ELF-1 (cell line): ENCODE data around the gene IMP3.

Experiments
- DNase-seq: peaks from one replicate; pipeline ENCODE4 v3.0.0-alpha.2; 2016; ENCODE audit warnings: low read depth, low spot score

The IMP3 gene

DNA sequence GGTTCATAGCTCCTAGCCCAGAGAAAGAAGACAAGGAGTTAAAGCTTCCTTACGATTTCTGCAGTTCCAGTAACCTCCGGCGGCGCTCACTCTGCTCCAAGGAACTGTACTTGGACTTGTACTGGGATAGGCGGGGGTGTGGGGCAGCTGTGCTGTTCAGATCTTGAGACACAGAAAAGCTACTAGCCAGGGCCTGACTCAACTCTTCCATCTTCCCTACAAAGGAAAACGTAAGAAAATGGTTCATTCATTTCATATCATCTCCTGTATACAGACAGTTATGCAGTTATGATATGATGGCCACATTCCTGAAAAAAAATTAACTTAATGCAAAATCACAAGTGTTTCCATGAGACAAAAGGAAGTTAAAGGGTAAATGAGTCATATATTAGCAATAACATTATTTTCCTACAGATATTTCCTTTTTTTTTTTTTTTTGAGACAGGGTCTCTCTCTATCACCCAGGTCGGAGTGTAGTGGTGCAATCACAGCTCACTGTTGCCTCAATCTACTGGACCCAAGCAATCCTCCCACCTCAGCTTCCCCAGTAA, 19.1 kb downstream of the IMP3 start:
- no peak for DNase-seq

DNA sequence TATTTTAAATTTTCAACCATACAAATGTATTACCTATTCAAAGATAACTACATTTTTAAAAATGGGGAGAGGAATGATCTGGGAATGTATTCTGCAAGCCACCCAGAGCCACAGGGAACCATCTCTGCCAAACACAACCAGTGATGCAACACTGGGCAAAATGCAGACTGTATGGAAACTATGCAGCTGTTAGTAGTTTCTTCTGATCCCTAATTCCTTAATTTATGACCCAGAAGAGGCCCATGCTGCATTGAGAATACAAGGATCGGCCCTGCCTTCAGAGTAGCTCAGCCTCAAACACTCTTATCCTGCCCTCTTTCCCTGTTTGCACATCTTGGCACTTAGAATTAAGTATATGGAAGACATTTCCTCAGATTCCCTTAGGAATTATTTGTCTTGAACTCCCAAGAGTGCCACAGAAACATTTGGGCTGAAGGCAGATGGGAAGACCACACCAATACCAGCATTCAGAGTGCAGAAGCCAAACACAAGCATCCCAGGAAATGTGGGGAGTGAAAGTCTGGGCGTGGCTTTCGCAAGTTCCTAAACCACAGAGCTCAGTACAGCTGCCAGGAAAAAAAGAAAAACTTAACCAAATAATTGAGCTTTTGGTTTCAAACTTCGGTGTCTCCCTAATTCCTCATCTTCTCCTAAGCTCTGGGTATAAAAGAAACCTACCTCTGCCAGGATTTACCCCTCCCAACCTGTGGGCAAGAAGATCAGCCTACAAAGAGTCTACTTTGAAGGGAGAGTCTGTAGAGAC, 19.8 kb downstream of the IMP3 start:
- DNase-seq: no peak

DNA sequence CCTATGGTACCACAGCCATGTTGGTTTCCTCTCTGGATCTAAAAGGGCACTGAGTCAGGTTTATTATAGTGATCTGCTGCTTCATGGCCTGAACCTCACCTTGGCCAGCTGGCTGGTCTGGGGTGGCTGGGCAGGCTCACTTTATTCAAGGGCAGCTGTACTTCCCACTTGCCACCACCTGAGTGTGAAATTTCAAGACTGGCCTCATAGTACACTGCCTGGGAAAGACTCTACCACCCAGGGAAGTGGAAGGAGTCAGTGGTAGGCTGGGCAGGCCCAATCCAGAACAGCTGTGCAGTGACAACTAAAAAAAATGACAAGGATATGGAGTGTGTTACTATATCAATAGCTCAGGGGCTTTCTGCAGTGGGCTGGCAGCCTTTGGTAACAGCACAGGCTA, 23.3 kb downstream of the IMP3 start:
- no peak for DNase-seq

DNA sequence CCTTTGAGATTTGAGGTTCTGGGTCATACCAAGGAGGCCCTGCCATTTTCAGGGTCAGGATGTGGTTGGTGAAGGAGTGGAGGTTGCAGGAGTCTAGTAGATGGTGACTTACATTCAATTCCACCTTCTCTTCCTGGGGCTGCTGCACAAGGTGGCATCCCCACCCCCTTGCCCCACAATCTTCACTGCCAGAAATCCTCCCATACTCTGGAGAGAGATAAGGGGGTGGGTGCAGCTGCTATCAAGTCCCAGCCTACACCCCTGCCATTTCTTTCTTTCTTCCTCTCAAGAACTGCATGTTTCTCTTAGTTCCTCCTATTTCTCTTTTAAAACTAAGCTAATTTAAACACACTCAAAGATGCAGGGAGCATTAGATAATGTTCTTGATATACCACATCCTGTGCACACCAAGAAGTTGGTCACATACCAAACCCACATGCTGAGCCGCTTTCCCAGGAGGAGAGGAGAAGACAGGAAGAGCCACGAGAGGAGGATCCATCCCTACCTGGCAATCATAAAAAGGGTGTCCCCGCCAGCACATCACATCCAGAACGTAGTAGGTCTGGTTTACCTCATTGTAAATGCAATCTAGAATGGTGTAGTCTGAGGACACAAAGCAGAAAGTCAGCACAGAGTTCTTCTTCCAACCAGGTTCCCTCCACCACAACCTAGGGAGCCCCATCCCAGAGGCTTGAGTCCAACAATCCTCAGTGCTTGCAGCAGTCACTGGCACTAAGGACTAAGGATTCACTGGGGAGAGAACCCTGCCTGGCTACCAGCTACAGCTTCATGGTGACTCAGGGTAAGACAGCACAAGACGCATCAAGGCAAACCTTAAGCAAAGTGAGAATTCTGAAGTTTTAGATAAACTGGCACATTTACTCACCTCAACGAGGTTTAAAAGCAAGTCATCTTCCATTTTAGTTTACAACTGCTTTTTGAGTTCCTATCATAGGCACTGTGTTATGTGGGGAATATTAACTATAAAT, 33.0 kb downstream of the IMP3 start:
- DNase-seq: no peak

DNA sequence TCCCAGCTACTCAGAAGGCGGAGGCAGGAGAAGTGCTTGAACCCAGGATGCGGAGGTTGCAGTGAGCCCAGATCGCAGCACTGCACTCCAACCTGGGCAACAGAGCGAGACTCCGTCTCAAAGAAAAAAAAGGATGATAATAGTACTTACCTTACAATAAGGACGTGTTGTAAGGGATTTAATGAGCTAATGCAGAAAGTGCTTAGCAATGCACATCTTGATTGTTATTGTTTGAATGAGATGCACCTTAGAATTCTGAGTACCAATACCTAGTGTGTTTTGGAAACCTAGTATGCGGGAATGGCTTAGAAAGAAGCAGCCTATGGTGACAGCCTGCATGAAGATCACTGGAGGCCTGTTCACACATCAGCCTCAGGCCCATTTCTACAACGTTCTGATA, 34.0 kb downstream of the IMP3 start:
- no peak for DNase-seq

DNA sequence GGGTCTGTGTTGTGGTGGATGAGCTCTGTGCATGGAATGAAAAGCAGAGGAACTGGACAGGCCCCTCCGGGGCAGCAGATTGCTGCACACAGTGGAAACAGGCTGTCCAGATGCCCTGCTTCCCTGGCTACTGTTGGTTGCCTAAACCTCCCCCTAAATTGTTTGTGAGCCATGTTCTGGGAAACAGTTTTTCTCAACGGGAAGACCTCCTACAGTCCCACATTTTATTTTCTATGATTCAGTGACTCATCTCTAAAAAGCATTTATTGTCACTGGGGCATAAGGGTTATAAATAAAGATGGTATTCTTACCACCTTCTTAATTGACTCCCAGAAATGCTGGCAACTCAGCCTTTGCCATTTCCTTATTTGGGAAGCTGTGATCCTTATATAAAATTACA, 40.6 kb downstream of the IMP3 start:
- DNase-seq: no peak

DNA sequence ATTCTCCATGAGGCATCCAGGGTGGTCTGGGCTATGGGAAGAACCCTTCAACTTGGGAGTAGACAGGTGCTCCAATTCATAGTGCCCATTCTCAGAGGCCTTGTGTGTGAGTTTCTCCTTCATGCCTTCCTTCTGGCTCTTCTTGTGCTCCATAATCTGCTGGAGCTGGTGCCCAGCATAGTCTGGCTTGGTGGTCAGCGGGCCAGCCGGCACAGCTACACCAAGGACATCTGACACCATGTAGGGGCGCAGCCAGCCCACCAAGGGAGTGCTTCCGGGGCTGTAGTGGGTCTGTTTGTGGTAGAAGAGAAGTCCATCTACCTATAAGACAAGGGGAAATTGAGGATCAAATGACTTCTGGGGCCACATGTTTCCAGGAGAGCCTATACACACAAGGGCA, 41.7 kb downstream of the IMP3 start:
- DNase-seq: no peak

DNA sequence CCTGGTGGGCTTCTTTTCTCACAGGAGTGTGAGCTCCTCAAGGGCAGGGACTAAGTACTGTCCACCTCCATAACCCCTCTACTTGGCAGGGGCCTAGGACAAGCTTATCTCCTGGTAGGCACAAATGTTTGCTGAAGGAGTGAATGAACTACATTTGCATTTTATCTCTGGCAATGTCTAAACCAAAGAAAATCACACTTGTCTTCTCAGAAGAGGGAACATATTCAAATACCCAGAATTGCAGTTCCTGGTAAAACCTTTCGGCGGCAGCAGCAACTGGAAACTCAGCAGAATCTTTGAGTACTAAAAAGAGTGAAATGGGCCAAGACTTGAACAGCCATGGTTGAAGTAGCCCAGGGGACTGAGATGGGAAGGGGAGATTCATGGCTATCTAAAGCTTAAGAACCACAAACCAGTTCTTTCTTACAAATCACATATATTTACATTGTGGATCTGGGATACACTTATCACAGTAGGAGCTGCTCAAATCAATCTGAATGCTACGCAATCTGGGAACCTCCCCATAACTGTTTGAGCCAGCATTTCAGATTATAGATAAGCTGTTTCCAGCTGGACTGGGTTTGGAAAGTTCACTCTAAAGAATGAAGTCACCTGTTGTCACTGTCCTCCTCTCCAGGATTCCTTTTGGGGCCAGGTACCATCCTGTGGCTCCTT, 42.2 kb downstream of the IMP3 start:
- no peak for DNase-seq

DNA sequence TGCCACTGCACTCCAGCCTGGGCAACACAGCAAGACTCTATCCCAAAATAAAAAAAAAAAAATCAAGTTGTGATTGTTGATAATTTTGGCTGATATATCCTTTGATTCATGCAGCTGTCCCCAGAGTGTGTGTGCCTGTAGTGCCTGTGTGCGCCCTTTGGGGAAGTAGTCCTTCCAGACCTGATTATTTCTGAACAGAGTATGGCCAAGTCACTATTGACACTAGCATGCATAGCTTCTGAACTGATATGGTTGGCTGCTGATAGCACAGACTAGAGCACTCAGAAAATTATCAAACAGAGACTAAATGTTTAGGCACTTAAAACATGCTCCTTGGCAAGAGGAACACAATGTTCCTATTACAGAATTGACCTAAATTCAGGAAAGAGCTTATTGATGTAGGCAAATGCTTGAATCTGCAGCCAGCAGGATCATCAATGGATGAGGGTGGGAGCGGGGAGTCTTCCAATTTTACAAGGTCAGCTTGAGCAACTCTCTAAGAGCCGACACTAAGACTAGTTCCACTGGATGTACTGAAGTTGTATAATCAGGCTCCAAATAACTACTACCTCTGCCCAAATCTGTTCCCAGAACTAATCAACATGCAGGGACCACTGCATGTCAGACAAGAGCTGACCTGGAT, 43.2 kb downstream of the IMP3 start:
- no peak for DNase-seq

DNA sequence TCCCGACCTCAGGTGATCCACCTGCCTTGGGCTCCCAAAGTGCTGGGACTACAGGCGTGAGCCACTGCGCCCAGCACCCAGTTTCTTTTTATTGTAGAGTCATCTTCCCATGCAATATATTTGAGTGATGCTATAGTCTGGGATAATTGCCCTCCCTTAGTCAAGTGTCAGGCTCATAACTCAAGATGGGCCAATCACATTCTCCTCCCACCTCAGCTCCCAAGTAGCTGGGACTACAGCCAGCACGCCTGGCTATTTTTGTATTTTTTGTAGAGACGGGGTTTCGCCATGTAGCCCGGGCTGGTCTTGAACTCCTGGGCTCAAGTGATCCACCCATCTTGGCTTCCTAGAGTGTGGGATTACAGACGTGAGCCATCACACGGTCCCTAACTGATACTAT, 45.7 kb downstream of the IMP3 start:
- DNase-seq: no peak

DNA sequence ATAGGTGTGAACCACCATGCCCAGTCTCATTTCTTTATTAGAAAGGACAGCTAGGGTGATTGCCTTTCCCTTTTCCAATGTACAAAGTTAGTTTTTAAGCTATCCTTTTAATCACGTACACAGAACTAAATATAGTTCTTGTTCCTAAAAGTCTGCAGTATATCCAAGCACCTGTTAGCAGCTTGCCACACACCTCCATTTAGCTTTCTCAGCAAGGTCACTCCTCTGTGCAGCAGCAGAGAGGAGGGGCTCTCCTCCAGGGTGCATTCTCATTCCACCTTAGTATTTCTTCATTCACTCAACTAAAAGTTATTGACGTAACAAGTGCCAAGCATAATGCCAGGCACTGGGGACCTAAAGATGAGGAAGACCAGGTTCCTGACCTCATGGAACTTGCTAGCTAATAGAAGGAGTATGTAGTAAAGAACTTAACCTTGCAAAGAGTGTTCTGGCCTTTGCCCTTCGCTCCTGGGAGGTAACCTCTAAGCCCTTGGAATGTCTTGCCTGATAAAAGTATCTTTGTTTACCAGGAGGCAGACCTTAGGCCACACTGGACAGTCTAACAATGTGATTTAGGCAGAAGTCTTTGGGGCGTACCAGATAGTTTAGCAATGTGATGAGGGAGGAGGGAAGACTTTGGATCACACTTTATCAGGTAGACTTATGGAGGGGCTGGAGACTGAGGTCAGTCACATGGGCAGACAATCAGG, 48.2 kb downstream of the IMP3 start:
- DNase-seq: no peak

DNA sequence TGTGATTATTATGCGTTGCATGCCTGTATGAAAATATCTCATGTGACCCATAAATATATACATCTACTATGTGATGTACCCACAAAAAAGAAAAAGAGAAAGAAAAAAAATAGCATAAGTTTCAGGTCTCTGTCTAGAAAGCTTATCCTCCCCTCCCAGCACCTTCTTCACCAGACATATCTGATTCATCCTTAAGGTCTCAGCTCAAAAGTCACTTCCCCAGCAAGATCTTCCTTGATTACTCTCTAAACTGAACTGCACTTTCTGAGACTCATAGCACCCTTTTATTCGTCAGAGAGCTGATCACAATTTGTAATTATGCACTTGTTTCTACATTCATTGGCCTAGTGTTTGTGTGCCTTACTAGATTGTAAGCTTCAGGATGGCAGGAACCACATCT, 49.8 kb downstream of the IMP3 start:
- DNase-seq: no peak
